HepG2 (cell line): ENCODE measurements around the gene RIOK3. TPM values are rescaled to one million over a fixed set of nuclear protein-coding genes. Genes with fewer than 3 reads are reported as not detected.

Experiments used
- BORCS8-MEF2B ChIP-seq: sonication (generic); formaldehyde crosslinking; IDR thresholded peaks from 2 replicates; pipeline ENCODE4 v1.8.0; 2022; ENCODE audit warnings: mild to moderate bottlenecking, missing genetic modification reagents
- KLF16 ChIP-seq, 2 experiments: sonication (generic) in 1 of 2; formaldehyde crosslinking in 1 of 2; IDR thresholded peaks; 2 replicates each; pipeline versions ENCODE4 v1.6.1 to v1.8.0; 2016 to 2023; ENCODE audit warnings: missing genetic modification reagents in 2 of 2, missing compliant biosample characterization in 1 of 2
- POLR2AphosphoS2 ChIP-seq: IDR thresholded peaks from 2 replicates; pipeline ENCODE4 v1.6.1; 2011; ENCODE audit warnings: low read depth, low read length, improper control_type of control experiment
- SP2 ChIP-seq: sonication (generic); formaldehyde crosslinking; IDR thresholded peaks from 2 replicates; pipeline ENCODE4 v1.5.1; 2020; ENCODE audit warnings: mild to moderate bottlenecking, missing genetic modification reagents
- SYNCRIP ChIP-seq: fragments of 200-400 bp; formaldehyde crosslinking; IDR thresholded peaks from 2 replicates; pipeline ENCODE4 v1.6.1; 2018; ENCODE audit warnings: mild to moderate bottlenecking, low read depth, low read length; ENCODE audit not compliant: insufficient read depth
- WIZ ChIP-seq: sonication (generic); formaldehyde crosslinking; IDR thresholded peaks from 2 replicates; pipeline ENCODE4 v1.5.1; 2020; ENCODE audit warnings: mild to moderate bottlenecking, missing genetic modification reagents
- ZFP90 ChIP-seq: sonication (generic); formaldehyde crosslinking; IDR thresholded peaks from 2 replicates; pipeline ENCODE4 v1.8.0; 2022; ENCODE audit warnings: missing genetic modification reagents, mild to moderate bottlenecking, inconsistent platforms, borderline replicate concordance
- ZFX ChIP-seq: sonication (generic); formaldehyde crosslinking; IDR thresholded peaks from 2 replicates; pipeline ENCODE4 v1.4.0; 2020; ENCODE audit warnings: mild to moderate bottlenecking, low read depth, missing genetic modification reagents, moderate library complexity
- ZNF354B ChIP-seq: sonication (generic); formaldehyde crosslinking; IDR thresholded peaks from 2 replicates; pipeline ENCODE4 v1.8.0; 2022; ENCODE audit warnings: mild to moderate bottlenecking, missing genetic modification reagents
- ZNF432 ChIP-seq: sonication (generic); formaldehyde crosslinking; IDR thresholded peaks from 2 replicates; pipeline ENCODE4 v1.5.0; 2020; ENCODE audit warnings: missing genetic modification reagents, mild to moderate bottlenecking, borderline replicate concordance
- ZNF558 ChIP-seq: sonication (generic); formaldehyde crosslinking; IDR thresholded peaks from 2 replicates; pipeline ENCODE4 v1.9.0; 2022; ENCODE audit warnings: mild to moderate bottlenecking, missing genetic modification reagents, borderline replicate concordance
- polyA plus RNA-seq, 8 experiments: library from polyadenylated mRNA; depleted of rRNA in 3 of 8; stranded (reverse) in 7 of 8; unstranded in 1 of 8; fragments of >200 nt; fragmentation: Illumina TruSeq in 4 of 8; extraction: Trizol in 4 of 8; gene quantifications; 2 replicates each; pipeline versions ENCODE4 v1.2.1 to v1.2.3, GENCODE V29; 2011 to 2016; ENCODE audit warnings: low read depth in 4 of 8, missing spikeins in 1 of 8, mixed read lengths in 1 of 8; ENCODE audit not compliant: insufficient read depth in 1 of 8
- total RNA-seq, 5 experiments: library from RNA; depleted of rRNA; stranded (reverse); fragments of >200 nt; fragmentation: Illumina TruSeq; extraction: Trizol; gene quantifications; 2 replicates each; pipeline ENCODE4 v1.2.3, GENCODE V29; 2016; ENCODE audit warnings: low read depth in 1 of 5
- TF ChIP-seq, protein P1 (sequence below): sonication (generic); formaldehyde crosslinking; conservative IDR thresholded peaks from 2 replicates; pipeline ENCODE4 v1.8.0; 2022; ENCODE audit warnings: low read depth, missing genetic modification reagents
- TF ChIP-seq, protein P2 (sequence below): sonication (generic); formaldehyde crosslinking; IDR thresholded peaks from 2 replicates; pipeline ENCODE4 v1.4.0; 2020; ENCODE audit warnings: missing genetic modification reagents, borderline replicate concordance
- TF ChIP-seq, protein P3 (sequence below): IDR thresholded peaks from 2 replicates; pipeline ENCODE4 v1.6.1; 2016; ENCODE audit warnings: mild to moderate bottlenecking, missing biosample characterization, missing genetic modification reagents
- TF ChIP-seq, protein P4 (sequence below): sonication (generic); formaldehyde crosslinking; IDR thresholded peaks from 2 replicates; pipeline ENCODE4 v1.4.0; 2020; ENCODE audit warnings: missing genetic modification reagents
- TF ChIP-seq, protein P5 (sequence below): sonication (generic); formaldehyde crosslinking; IDR thresholded peaks from 2 replicates; pipeline ENCODE4 v1.5.0; 2020; ENCODE audit warnings: missing genetic modification reagents
- TF ChIP-seq, protein P6 (sequence below): sonication (generic); formaldehyde crosslinking; IDR thresholded peaks from 2 replicates; pipeline ENCODE4 v1.4.0; 2020; ENCODE audit warnings: missing genetic modification reagents, mild to moderate bottlenecking, borderline replicate concordance

The RIOK3 gene
- total and polyA plus RNA-seq, 2 of the 13 experiments (the other 11 are each of a cell fraction or from before 2014, with no cell fraction given) = 26.7 to 36.0 TPM

DNA sequence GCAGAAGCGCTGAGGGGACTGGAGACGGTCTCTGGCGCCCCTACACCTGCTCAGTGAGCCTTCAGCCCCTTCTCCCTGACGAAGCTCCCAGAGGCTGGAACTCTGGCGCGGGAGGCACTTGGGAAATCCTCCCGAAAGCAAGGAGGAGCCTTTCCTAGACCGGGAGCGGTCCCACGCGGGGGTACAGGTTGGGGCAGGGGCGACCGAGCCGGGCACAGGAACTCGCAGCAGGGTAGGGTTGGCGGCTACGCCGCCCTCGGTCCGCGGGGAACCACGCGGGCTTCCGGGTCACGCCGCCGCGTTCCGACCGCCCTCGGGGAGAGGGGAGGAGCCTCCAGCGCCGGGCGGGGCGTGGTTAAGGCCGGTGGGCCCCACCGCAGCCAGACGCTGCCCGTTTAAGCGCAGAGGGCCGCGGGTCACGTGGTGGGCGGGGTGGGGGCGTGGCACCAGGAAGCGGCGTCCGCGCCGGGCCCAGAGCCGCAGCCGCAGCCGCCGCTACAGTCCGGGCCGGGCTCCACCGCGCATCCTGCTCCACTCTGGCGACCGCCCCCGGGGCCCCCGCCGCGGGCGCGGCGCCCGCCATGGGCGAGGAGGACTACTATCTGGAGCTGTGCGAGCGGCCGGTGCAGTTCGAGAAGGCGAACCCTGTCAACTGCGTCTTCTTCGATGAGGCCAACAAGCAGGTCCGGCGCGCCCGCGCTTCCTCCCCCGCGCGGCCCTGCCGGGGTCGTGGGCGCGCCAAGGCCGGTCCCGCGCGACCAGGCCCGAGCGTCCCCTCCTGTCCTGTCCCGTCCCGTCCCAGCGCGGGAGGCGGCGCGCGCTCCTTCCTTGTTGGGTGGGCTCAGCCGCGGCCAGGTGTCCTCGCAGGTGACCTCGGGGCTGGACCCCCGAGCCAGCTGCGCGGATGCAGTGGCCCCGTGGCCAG is 50.2 kb downstream of the RIOK3 start, which contains the start of gene RMC1 (continued):
- TF ChIP-seq, protein P1, sequence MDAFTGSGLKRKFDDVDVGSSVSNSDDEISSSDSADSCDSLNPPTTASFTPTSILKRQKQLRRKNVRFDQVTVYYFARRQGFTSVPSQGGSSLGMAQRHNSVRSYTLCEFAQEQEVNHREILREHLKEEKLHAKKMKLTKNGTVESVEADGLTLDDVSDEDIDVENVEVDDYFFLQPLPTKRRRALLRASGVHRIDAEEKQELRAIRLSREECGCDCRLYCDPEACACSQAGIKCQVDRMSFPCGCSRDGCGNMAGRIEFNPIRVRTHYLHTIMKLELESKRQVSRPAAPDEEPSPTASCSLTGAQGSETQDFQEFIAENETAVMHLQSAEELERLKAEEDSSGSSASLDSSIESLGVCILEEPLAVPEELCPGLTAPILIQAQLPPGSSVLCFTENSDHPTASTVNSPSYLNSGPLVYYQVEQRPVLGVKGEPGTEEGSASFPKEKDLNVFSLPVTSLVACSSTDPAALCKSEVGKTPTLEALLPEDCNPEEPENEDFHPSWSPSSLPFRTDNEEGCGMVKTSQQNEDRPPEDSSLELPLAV (CRISPR knock-in tag) = 0 out of 2 replicates have a peak, but pooled peaks have one; percentile 40
- TF ChIP-seq KLF16 (CRISPR knock-in tag; IDR thresholded peaks at IDR 0.05) (peak in 1 of 2 experiments; percentile 76; a peak in 1 of 4 replicates), SP2 (peak; percentile 25; the same call in 1 of the 2 replicates), ZFX (CRISPR knock-in tag) (peak; percentile 80), ZNF354B (CRISPR knock-in tag) (no peak), BORCS8-MEF2B (CRISPR knock-in tag) (no peak; the same call in 1 of the 2 replicates), SYNCRIP (no peak), ZNF558 (peak; percentile 76; the same call in 1 of the 2 replicates), ZFP90 (CRISPR knock-in tag) (no peak), ZNF432 (CRISPR knock-in tag) (no peak), POLR2AphosphoS2 (no peak), WIZ (CRISPR knock-in tag) (no peak)
- TF ChIP-seq, protein P2, sequence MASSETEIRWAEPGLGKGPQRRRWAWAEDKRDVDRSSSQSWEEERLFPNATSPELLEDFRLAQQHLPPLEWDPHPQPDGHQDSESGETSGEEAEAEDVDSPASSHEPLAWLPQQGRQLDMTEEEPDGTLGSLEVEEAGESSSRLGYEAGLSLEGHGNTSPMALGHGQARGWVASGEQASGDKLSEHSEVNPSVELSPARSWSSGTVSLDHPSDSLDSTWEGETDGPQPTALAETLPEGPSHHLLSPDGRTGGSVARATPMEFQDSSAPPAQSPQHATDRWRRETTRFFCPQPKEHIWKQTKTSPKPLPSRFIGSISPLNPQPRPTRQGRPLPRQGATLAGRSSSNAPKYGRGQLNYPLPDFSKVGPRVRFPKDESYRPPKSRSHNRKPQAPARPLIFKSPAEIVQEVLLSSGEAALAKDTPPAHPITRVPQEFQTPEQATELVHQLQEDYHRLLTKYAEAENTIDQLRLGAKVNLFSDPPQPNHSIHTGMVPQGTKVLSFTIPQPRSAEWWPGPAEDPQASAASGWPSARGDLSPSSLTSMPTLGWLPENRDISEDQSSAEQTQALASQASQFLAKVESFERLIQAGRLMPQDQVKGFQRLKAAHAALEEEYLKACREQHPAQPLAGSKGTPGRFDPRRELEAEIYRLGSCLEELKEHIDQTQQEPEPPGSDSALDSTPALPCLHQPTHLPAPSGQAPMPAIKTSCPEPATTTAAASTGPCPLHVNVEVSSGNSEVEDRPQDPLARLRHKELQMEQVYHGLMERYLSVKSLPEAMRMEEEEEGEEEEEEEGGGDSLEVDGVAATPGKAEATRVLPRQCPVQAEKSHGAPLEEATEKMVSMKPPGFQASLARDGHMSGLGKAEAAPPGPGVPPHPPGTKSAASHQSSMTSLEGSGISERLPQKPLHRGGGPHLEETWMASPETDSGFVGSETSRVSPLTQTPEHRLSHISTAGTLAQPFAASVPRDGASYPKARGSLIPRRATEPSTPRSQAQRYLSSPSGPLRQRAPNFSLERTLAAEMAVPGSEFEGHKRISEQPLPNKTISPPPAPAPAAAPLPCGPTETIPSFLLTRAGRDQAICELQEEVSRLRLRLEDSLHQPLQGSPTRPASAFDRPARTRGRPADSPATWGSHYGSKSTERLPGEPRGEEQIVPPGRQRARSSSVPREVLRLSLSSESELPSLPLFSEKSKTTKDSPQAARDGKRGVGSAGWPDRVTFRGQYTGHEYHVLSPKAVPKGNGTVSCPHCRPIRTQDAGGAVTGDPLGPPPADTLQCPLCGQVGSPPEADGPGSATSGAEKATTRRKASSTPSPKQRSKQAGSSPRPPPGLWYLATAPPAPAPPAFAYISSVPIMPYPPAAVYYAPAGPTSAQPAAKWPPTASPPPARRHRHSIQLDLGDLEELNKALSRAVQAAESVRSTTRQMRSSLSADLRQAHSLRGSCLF (CRISPR knock-in tag) = no peak
- TF ChIP-seq, protein P3, sequence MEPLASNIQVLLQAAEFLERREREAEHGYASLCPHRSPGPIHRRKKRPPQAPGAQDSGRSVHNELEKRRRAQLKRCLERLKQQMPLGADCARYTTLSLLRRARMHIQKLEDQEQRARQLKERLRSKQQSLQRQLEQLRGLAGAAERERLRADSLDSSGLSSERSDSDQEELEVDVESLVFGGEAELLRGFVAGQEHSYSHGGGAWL = 0 out of 2 replicates have a peak, but pooled peaks have one; percentile 21
- TF ChIP-seq, protein P4, sequence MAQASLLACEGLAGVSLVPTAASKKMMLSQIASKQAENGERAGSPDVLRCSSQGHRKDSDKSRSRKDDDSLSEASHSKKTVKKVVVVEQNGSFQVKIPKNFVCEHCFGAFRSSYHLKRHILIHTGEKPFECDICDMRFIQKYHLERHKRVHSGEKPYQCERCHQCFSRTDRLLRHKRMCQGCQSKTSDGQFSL (CRISPR knock-in tag) = no peak
- TF ChIP-seq, protein P5, sequence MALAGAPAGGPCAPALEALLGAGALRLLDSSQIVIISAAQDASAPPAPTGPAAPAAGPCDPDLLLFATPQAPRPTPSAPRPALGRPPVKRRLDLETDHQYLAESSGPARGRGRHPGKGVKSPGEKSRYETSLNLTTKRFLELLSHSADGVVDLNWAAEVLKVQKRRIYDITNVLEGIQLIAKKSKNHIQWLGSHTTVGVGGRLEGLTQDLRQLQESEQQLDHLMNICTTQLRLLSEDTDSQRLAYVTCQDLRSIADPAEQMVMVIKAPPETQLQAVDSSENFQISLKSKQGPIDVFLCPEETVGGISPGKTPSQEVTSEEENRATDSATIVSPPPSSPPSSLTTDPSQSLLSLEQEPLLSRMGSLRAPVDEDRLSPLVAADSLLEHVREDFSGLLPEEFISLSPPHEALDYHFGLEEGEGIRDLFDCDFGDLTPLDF = peak; percentile 26; the same call in 1 of the 2 replicates
- TF ChIP-seq, protein P6, sequence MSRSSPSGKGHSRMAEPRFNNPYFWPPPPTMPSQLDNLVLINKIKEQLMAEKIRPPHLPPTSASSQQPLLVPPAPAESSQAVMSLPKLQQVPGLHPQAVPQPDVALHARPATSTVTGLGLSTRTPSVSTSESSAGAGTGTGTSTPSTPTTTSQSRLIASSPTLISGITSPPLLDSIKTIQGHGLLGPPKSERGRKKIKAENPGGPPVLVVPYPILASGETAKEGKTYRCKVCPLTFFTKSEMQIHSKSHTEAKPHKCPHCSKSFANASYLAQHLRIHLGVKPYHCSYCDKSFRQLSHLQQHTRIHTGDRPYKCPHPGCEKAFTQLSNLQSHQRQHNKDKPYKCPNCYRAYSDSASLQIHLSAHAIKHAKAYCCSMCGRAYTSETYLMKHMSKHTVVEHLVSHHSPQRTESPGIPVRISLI (CRISPR knock-in tag) = 0 out of 2 replicates have a peak, but pooled peaks have one; percentile 12
